GM10266 (cell line): ENCODE measurements around the gene AMOTL2.

Experiments used
- DNase-seq: peaks from one replicate; pipeline ENCODE4 v3.0.0; 2012; ENCODE audit errors: extremely low spot score
- CTCF ChIP-seq: IDR thresholded peaks from 2 replicates; pipeline ENCODE4 v1.5.1; 2012; ENCODE audit warnings: mild to moderate bottlenecking, low read depth; ENCODE audit not compliant: control insufficient read depth, insufficient read depth; ENCODE audit errors: missing control alignments

The AMOTL2 gene

GRCh38 chr3:134369231-134369741, 5.0 kb downstream of the AMOTL2 start:
- DNase-seq, result no peak
- no peak for TF ChIP-seq CTCF

GRCh38 chr3:134368751-134369105, 5.5 kb downstream of the AMOTL2 start:
- DNase-seq, result no peak
- no peak for TF ChIP-seq CTCF

- no peak for TF ChIP-seq CTCF
- no peak for DNase-seq
Observed at GRCh38 chr3:134367869-134368750, 6.1 kb downstream of the AMOTL2 start.

- no peak for DNase-seq
- no peak for TF ChIP-seq CTCF
Observed at GRCh38 chr3:134366928-134367811, 7.1 kb downstream of the AMOTL2 start.

GRCh38 chr3:134366221-134366927, 7.9 kb downstream of the AMOTL2 start:
- DNase-seq, result no peak
- no peak for TF ChIP-seq CTCF

GRCh38 chr3:134365766-134366065, 8.5 kb downstream of the AMOTL2 start:
- no peak for DNase-seq
- no peak for TF ChIP-seq CTCF
